Mesangial cell (primary cell): ENCODE measurements around the gene EPS8L1. TPM values are rescaled to one million over a fixed set of nuclear protein-coding genes. Genes with fewer than 3 reads are reported as not detected.

Source experiments
- total RNA-seq: library from RNA; depleted of rRNA; stranded (reverse); fragments of >200 nt; gene quantifications from 2 replicates; pipeline ENCODE4 v1.2.3, GENCODE V29; 2015

Gene EPS8L1
- total RNA-seq, result 6.0 and 30.7 TPM in 2 replicates

GRCh38 chr19:55075371-55075998, at the start of gene EPS8L1:
Gene EPS8L1, plus strand, starts transcription at chr19:55075869. Its CDS starts 576 bp downstream, at chr19:55076445.

GRCh38 chr19:55062735-55063491, 12.8 kb upstream of the EPS8L1 start, which contains the start of gene RDH13:
Gene RDH13, minus strand, starts transcription at chr19:55063148. Its CDS starts 116 bp downstream, at chr19:55063032.

GRCh38 chr19:55116859-55117662, 41.4 kb downstream of the EPS8L1 start, which contains the start of gene PPP1R12C:
Gene PPP1R12C, minus strand, starts transcription at chr19:55117637. Its CDS starts 94 bp downstream, at chr19:55117543.

Other genes with a start within 250 kb of the EPS8L1 start
- gene KIR2DS4, start 243.2 kb upstream of the EPS8L1 start, total RNA-seq, result not detected in 2 replicates
- gene KIR3DL2, start 225.4 kb upstream of the EPS8L1 start, total RNA-seq, result not detected in 2 replicates
- not detected in 2 replicates for gene FCAR, start 201.6 kb upstream of the EPS8L1 start, total RNA-seq
- gene NCR1, start 169.7 kb upstream of the EPS8L1 start, total RNA-seq, result not detected in 2 replicates
- gene NLRP7, start 128.3 kb upstream of the EPS8L1 start, total RNA-seq, result not detected in 2 replicates
- gene NLRP2, start 109.5 kb upstream of the EPS8L1 start, total RNA-seq, result 22.8 and 28.8 TPM in 2 replicates
- 0.13 TPM in 1 of 2 replicates, not detected in the other for gene GP6, start 37.6 kb upstream of the EPS8L1 start, total RNA-seq
- 7.7 and 16.2 TPM in 2 replicates for gene RDH13, start 12.7 kb upstream of the EPS8L1 start, total RNA-seq
- gene PPP1R12C, start 41.8 kb downstream of the EPS8L1 start, total RNA-seq, result 65.5 and 69.6 TPM in 2 replicates
- gene TNNT1, start 73.3 kb downstream of the EPS8L1 start, total RNA-seq, result 0.65 and 5.2 TPM in 2 replicates
- 1.9 TPM in 1 of 2 replicates, not detected in the other for gene TNNI3, start 81.9 kb downstream of the EPS8L1 start, total RNA-seq
- 0.65 and 6.7 TPM in 2 replicates for gene DNAAF3, start 90.7 kb downstream of the EPS8L1 start, total RNA-seq
- gene SYT5, start 104.4 kb downstream of the EPS8L1 start, total RNA-seq, result 0.38 TPM in 1 of 2 replicates, not detected in the other
- 0.81 and 3.7 TPM in 2 replicates for gene PTPRH, start 133.6 kb downstream of the EPS8L1 start, total RNA-seq
- 2.4 TPM in 2 replicates for gene TMEM86B, start 152.9 kb downstream of the EPS8L1 start, total RNA-seq
- gene PPP6R1, start 183.1 kb downstream of the EPS8L1 start, total RNA-seq, result 56.5 and 70.4 TPM in 2 replicates
- gene HSPBP1, start 204.2 kb downstream of the EPS8L1 start, total RNA-seq, result 45.9 and 63.2 TPM in 2 replicates
- gene BRSK1, start 208.1 kb downstream of the EPS8L1 start, total RNA-seq, result 5.7 and 7.8 TPM in 2 replicates
- not detected in 2 replicates for gene TMEM150B, start 249.5 kb downstream of the EPS8L1 start, total RNA-seq